ENCODE results near the gene GPSM1.
"Not testable (repeated sequence)": the region's sequence is repeated elsewhere in the genome, so short reads cannot be mapped to it uniquely, and the experiment has no call there.

The GPSM1 gene

DNA sequence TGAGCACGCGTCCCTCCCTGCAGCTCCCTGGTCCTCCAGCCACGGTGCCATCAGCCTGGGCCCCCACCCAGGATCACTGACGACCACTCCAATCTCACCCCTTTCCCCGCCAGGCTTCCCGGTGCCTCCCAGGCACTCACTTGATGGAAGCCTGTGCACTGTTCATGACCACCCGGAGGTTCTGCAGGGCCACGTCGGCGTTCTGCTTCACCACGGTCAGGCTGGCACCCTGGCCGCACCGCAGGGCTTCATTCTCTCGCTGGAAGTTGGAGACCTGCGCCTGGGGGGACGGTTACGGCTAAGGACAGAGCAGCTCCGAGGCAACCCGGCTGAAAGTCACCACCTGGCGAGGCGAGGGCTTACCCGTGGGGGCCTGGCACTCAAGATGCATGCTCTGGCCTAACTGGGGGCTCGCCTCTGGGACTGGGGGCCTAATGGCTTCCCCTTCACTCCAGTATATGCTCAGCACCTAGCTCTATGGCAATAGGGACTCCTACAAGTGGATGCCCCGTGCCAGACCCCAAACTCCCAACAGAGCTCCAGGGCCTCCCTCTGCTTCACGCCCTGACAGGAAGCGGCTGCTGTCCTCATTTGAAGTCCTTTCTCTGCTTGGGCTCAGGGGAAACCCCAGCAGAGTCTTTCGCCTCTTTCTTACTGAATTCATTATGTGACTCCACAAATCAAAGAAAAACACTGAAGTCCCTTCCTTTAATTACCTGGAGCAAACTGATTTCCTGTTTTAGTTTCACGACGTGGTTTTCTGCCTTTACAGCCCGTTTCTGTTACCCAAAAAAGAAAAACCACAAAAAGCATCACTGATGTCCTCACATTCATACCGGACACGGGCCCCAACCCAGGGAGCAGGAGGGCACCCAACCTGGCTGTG lies 76.8 kb downstream of the GPSM1 start:
- Histone ChIP-seq H3K27ac (peak overlapping the region; percentile 74), H3K36me3 (peaks cover 67% of the 10 kb centered on the region), H3K9ac (peak overlapping the region; percentile 66)

DNA sequence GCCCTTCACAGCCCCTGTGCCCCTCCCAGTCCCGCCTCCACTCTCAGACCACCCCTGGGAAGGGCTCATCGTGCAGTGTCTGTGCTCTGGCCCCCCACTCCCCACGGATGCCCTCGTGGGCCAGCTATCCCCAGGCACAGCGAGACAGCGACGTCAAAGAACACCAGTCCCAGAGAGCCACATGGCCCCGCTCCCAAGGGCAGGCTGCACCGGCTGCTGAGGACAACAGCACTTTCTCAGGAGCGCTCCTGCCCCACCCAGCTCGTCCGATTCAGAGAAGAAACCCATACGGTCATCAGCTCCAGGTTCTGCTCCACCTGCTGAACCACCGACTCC lies 77.4 kb downstream of the GPSM1 start:
- Histone ChIP-seq H3K4me2 (peak overlapping the region; percentile 86), H3K36me3 (peaks cover 67% of the 10 kb centered on the region), H4K20me1 (peaks cover 21% of the 10 kb centered on the region), H3K9ac (peak overlapping the region; percentile 66), H3K4me3 (no peak overlapping the region; the same call in 1 of the 2 replicates), H3K27ac (peak overlapping the region; percentile 74), H3K4me1 (peaks cover 62% of the 10 kb centered on the region), H3K27me3 (no peaks in the 10 kb centered on the region), H3K9me3 (no peaks in the 10 kb centered on the region)
- no peak for TF ChIP-seq Cebpa-rat (IDR thresholded peaks at IDR 0.05)

More for the DNA sequence above, 76.8 kb downstream of the GPSM1 start:
- no peak for TF ChIP-seq Cebpa-rat (IDR thresholded peaks at IDR 0.05)
- Histone ChIP-seq H3K27me3 (no peaks in the 10 kb centered on the region), H3K9me3 (no peaks in the 10 kb centered on the region), H3K4me2 (peak overlapping the region; percentile 86), H4K20me1 (peaks cover 27% of the 10 kb centered on the region), H3K4me1 (peaks cover 57% of the 10 kb centered on the region), H3K4me3 (no peak overlapping the region; the same call in 1 of the 2 replicates)

DNA sequence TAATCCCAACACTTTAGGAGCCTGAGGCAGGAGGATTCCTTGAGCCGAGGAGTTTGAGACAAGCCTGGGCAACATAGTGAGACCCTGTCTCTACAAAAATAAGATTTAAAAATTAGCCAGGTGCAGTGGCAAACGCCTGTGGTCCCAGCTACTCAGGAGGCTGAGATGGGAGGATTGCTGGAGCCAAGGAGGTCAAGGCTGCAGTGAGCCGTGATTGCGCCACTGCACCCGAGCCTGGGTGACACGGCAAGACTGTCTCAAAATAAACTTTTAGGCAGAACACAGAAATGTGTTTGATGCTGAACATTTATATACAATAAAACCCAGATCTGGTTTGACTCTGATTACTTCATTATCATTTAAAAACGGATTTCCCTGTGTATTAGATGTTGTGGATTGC lies 78.1 kb downstream of the GPSM1 start:
- Histone ChIP-seq H3K27ac (peak overlapping the region; percentile 74), H3K4me2 (peak overlapping the region; percentile 86), H4K20me1 (peaks cover 19% of the 10 kb centered on the region; the same call in 1 of the 2 replicates), H3K9ac (peak overlapping the region; percentile 66), H3K36me3 (peaks cover 67% of the 10 kb centered on the region), H3K9me3 (no peaks in the 10 kb centered on the region), H3K4me1 (peaks cover 60% of the 10 kb centered on the region), H3K4me3 (no peak overlapping the region), H3K27me3 (no peaks in the 10 kb centered on the region)
- TF ChIP-seq Cebpa-rat (IDR thresholded peaks at IDR 0.05): no peak

DNA sequence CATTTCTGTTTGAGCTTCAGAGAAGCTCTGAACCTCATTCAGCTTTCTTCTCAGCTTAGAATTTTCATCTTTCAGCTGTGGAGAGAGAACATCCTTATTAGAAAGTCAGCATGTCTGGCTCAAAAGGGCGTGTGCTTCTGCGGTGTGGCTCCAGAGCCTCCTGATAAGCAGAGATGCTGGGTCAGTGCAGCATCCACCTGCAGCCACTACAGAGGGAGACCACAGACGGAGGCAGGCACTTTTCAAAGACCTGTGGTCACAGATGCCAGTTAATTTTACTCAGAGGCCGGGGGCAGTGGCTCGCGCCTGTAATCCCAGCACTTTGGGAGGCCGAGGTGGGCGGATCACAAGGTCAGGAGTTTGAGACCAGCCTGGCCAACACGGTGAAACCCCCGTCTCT lies 78.6 kb downstream of the GPSM1 start:
- H3K4me3 ChIP-seq, H3K27ac ChIP-seq: not testable (repeated sequence)
- H3K4me2 ChIP-seq: peak overlapping the region; percentile 86

DNA sequence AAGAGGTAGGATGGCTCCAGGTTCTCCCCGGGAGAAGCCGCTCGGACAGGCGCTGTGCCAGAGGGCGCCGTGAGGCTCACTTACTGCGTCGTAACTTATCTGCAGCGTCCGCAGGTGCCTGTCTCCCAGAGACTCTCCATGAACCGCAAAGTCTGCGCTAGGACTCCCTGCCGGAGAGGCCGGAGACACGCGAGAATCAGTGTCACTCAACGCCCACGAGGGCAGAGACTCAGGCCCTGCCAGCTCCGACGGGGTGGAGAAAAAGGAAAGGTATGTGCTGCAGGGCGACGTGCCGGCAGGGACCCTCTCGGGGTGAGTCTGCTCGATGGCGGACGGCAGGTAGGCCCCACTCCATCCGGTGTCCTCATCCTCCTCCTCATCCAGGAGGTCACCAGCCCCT lies 79.7 kb downstream of the GPSM1 start:
- not testable (repeated sequence) for H3K27me3 ChIP-seq, H3K27ac ChIP-seq, H3K4me3 ChIP-seq, H3K9me3 ChIP-seq, H3K4me2 ChIP-seq, H3K9ac ChIP-seq
- peaks cover 58% of the 10 kb centered on the region for H3K36me3 ChIP-seq
- peaks cover 67% of the 10 kb centered on the region for H3K4me1 ChIP-seq
- peaks cover 33% of the 10 kb centered on the region for H4K20me1 ChIP-seq

More for the DNA sequence above, 78.6 kb downstream of the GPSM1 start:
- not testable (repeated sequence) for H3K9me3 ChIP-seq, H3K27me3 ChIP-seq
- H3K9ac ChIP-seq: 0 out of 2 replicates have a peak overlapping the region, but pooled peaks have one; percentile 66
- peaks cover 22% of the 10 kb centered on the region for H4K20me1 ChIP-seq
- peaks cover 57% of the 10 kb centered on the region for H3K4me1 ChIP-seq
- H3K36me3 ChIP-seq: peaks cover 64% of the 10 kb centered on the region

DNA sequence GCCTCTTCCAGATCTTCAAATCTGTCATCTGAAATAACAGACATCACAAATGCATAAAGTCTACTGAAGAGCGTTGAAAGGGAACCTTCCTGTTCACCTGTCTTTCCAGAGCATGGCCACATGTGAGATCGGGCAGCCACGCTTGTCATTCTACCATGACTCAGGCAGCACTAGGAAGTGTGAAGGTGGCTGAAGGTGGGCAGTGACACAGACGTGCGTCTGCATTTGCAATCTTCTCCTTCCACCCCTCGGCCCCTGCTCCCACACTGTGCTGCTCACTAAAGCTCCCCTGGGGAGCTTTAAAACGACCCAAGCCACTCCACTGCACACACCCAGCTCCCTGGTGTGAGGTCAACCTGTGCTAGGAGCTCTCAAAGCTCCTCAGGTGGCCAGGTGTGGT lies 80.6 kb downstream of the GPSM1 start:
- no peaks in the 10 kb centered on the region for H3K9me3 ChIP-seq
- no peak overlapping the region for H3K4me3 ChIP-seq
- peaks cover 58% of the 10 kb centered on the region for H3K36me3 ChIP-seq
- H3K4me1 ChIP-seq: peaks cover 70% of the 10 kb centered on the region
- no peak overlapping the region for H3K9ac ChIP-seq
- peaks cover 42% of the 10 kb centered on the region for H4K20me1 ChIP-seq
- peak overlapping the region; percentile 17; the same call in 1 of the 2 replicates for H3K4me2 ChIP-seq
- H3K27ac ChIP-seq: no peak overlapping the region
- no peak for TF ChIP-seq Cebpa-rat (IDR thresholded peaks at IDR 0.05)
- no peaks in the 10 kb centered on the region for H3K27me3 ChIP-seq

Measured in BLaER1 (cell line).